WTC11 (cell line): ENCODE data around the gene KBTBD2. TPM values are rescaled to one million over a fixed set of nuclear protein-coding genes. Genes with fewer than 3 reads are reported as not detected.
"Not testable (repeated sequence)": the region's sequence is repeated elsewhere in the genome, so short reads cannot be mapped to it uniquely, and the experiment has no call there.

Source experiments
- ATAC-seq: fragments of 200-7000 bp; cut with Tn5 transposase; 2 replicates; pipeline ENCODE4 v1.10.0; 2021; ENCODE audit warnings: mild to moderate bottlenecking, moderate library complexity
- CTCF ChIA-PET: fragments of 300-600 bp; sonication (Branson Sonifier 250); formaldehyde crosslinking; loops from one replicate; lab custom pipeline; 2021; ENCODE audit warnings: antibody characterized with exemption; lab: Charles Lee
- POLR2A ChIA-PET: fragments of 350-600 bp; sonication (Branson Sonifier 250); formaldehyde crosslinking; loops from one replicate; lab custom pipeline; 2021; ENCODE audit warnings: antibody characterized with exemption; lab: Charles Lee
- DNase-seq: peaks from one replicate; pipeline ENCODE4 v3.0.0; 2021; ENCODE audit warnings: low spot score
- H3K27ac Mint-ChIP-seq: 2 replicates; pipeline ENCODE4 v1.8.0; 2021; ENCODE audit warnings: mixed read lengths
- H3K27me3 Mint-ChIP-seq: 2 replicates; pipeline ENCODE4 v1.8.0; 2021; ENCODE audit warnings: low read depth, mild to moderate bottlenecking, moderate library complexity, mixed read lengths
- H3K36me3 Mint-ChIP-seq: 2 replicates; pipeline ENCODE4 v1.8.0; 2021; ENCODE audit warnings: mixed read lengths
- H3K4me1 Mint-ChIP-seq: 2 replicates; pipeline ENCODE4 v1.8.0; 2022; ENCODE audit warnings: mixed read lengths
- H3K4me3 Mint-ChIP-seq: 2 replicates; pipeline ENCODE4 v1.8.0; 2021; ENCODE audit warnings: mild to moderate bottlenecking, moderate library complexity, mixed read lengths
- H3K9me3 Mint-ChIP-seq: 2 replicates; pipeline ENCODE4 v1.8.0; 2021; ENCODE audit warnings: mixed read lengths
- ATF1 ChIP-seq: sonication (generic); formaldehyde crosslinking; IDR thresholded peaks from 2 replicates; pipeline ENCODE4 v1.8.1; 2023; ENCODE audit warnings: mild to moderate bottlenecking, moderate library complexity, missing genetic modification reagents
- GABPB1 ChIP-seq: sonication (generic); formaldehyde crosslinking; IDR thresholded peaks from 2 replicates; pipeline ENCODE4 v1.8.1; 2023; ENCODE audit warnings: mild to moderate bottlenecking, missing genetic modification reagents
- GTF2I ChIP-seq: fragments of 250-450 bp; sonication (Bioruptor Pico); conservative IDR thresholded peaks from 2 replicates; pipeline ENCODE4 v1.4.0; 2021; ENCODE audit warnings: mild to moderate bottlenecking
- HMGA2 ChIP-seq: fragments of 250-450 bp; sonication (Bioruptor Pico); IDR thresholded peaks from 2 replicates; pipeline ENCODE4 v1.4.0; 2021; ENCODE audit warnings: mild to moderate bottlenecking, moderate library complexity
- MXD4 ChIP-seq: fragments of 250-450 bp; sonication (Bioruptor Pico); IDR thresholded peaks from 2 replicates; pipeline ENCODE4 v1.8.0; 2021; ENCODE audit warnings: mild to moderate bottlenecking, moderate library complexity, borderline replicate concordance
- NFE2L1 ChIP-seq: sonication (generic); formaldehyde crosslinking; IDR thresholded peaks from 2 replicates; pipeline ENCODE4 v1.8.1; 2023; ENCODE audit warnings: missing genetic modification reagents
- RORB ChIP-seq: fragments of 250-450 bp; sonication (Bioruptor Pico); IDR thresholded peaks from 2 replicates; pipeline ENCODE4 v1.9.0; 2021; ENCODE audit warnings: mild to moderate bottlenecking
- SP1 ChIP-seq: sonication (generic); formaldehyde crosslinking; conservative IDR thresholded peaks from 2 replicates; pipeline ENCODE4 v1.8.1; 2022; ENCODE audit warnings: missing genetic modification reagents
- ZBTB21 ChIP-seq: sonication (generic); formaldehyde crosslinking; IDR thresholded peaks from 2 replicates; pipeline ENCODE4 v1.8.1; 2023; ENCODE audit warnings: mild to moderate bottlenecking, missing genetic modification reagents, borderline replicate concordance
- ZNF121 ChIP-seq: sonication (generic); formaldehyde crosslinking; IDR thresholded peaks from 2 replicates; pipeline ENCODE4 v1.8.0; 2023; ENCODE audit warnings: missing genetic modification reagents
- ZNF219 ChIP-seq: sonication (generic); formaldehyde crosslinking; IDR thresholded peaks from 2 replicates; pipeline ENCODE4 v1.8.0; 2023; ENCODE audit warnings: missing genetic modification reagents, mild to moderate bottlenecking, borderline replicate concordance
- total RNA-seq: library from RNA; stranded (reverse); gene quantifications from 3 replicates; pipeline ENCODE4 v1.2.3, GENCODE V29; 2021
- TF ChIP-seq, protein P1 (sequence below): fragments of 200-600 bp; IDR thresholded peaks from 2 replicates; pipeline ENCODE4 v1.8.0; 2022; ENCODE audit warnings: antibody characterized with exemption
- TF ChIP-seq, protein P2 (sequence below): sonication (generic); formaldehyde crosslinking; IDR thresholded peaks from 2 replicates; pipeline ENCODE4 v1.8.0; 2022; ENCODE audit warnings: mild to moderate bottlenecking, missing genetic modification reagents
- TF ChIP-seq, protein P3 (sequence below): sonication (generic); formaldehyde crosslinking; IDR thresholded peaks from 2 replicates; pipeline ENCODE4 v1.8.1; 2022; ENCODE audit warnings: mild to moderate bottlenecking, moderate library complexity, missing genetic modification reagents
- TF ChIP-seq, protein P4 (sequence below): sonication (generic); formaldehyde crosslinking; IDR thresholded peaks from 2 replicates; pipeline ENCODE4 v1.8.1; 2023; ENCODE audit warnings: mild to moderate bottlenecking, moderate library complexity, missing genetic modification reagents
- TF ChIP-seq, protein P5 (sequence below): sonication (generic); formaldehyde crosslinking; IDR thresholded peaks from 2 replicates; pipeline ENCODE4 v1.8.0; 2023; ENCODE audit warnings: missing genetic modification reagents

The KBTBD2 gene
- total RNA-seq, 1 experiment from 2014 or later = 29.7 TPM

DNA sequence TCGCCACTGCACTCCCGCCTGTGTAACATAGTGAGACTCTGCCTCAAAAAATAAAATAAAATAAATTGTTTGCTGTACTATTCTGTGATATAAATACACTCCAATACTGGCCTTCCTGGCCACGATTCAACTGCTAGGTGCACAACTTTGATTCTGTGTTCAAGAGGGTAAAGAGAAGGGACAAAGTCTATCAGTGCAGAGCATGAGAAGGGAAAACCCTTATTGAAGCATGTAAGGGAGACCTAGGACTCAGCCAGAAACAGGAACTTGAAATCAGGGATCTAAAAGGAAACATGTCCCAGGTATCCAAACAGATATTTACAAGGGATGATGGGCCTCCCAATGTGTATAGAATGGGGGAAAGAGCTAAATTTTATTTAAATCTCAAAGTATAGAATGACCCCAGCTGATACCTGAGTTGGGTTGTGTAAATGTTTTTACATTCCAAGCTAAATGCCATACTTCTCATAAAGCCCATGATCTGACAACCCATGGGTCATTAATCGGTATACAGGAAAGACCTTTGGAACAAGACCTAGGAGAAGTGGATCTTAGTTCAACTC lies 9.0 kb upstream of the KBTBD2 start (continued):
- TF ChIP-seq, protein P1, sequence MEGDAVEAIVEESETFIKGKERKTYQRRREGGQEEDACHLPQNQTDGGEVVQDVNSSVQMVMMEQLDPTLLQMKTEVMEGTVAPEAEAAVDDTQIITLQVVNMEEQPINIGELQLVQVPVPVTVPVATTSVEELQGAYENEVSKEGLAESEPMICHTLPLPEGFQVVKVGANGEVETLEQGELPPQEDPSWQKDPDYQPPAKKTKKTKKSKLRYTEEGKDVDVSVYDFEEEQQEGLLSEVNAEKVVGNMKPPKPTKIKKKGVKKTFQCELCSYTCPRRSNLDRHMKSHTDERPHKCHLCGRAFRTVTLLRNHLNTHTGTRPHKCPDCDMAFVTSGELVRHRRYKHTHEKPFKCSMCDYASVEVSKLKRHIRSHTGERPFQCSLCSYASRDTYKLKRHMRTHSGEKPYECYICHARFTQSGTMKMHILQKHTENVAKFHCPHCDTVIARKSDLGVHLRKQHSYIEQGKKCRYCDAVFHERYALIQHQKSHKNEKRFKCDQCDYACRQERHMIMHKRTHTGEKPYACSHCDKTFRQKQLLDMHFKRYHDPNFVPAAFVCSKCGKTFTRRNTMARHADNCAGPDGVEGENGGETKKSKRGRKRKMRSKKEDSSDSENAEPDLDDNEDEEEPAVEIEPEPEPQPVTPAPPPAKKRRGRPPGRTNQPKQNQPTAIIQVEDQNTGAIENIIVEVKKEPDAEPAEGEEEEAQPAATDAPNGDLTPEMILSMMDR = no peak
- no peak for TF ChIP-seq ZBTB21 (CRISPR knock-in tag)

DNA sequence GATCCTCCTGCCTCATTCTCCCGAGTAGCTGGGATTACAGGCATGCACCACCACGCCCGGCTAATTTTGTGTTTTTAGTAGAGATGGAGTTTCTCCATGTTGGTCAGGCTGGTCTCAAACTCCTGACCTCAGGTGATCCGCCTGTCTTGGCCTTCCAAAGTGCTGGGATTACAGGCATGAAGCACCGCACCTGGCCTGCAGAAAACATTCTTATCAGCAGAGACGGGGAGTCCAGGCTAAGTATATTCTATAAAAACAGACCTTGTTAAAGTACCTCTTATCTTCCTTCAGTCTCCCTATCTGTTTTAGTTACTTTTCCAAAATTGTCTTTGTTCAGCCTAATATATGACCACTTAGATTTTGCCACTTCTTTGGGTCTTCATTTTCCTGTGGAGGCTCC lies 5.8 kb upstream of the KBTBD2 start:
- POLR2A ChIA-PET, H3K27ac Mint-ChIP-seq, CTCF ChIA-PET, H3K4me3 Mint-ChIP-seq, ATAC-seq, DNase-seq, H3K9me3 Mint-ChIP-seq, H3K36me3 Mint-ChIP-seq: not testable (repeated sequence)
- H3K27me3 Mint-ChIP-seq = peaks cover 43% of the 10 kb centered on the region
- peaks cover 12% of the 10 kb centered on the region for H3K4me1 Mint-ChIP-seq

DNA sequence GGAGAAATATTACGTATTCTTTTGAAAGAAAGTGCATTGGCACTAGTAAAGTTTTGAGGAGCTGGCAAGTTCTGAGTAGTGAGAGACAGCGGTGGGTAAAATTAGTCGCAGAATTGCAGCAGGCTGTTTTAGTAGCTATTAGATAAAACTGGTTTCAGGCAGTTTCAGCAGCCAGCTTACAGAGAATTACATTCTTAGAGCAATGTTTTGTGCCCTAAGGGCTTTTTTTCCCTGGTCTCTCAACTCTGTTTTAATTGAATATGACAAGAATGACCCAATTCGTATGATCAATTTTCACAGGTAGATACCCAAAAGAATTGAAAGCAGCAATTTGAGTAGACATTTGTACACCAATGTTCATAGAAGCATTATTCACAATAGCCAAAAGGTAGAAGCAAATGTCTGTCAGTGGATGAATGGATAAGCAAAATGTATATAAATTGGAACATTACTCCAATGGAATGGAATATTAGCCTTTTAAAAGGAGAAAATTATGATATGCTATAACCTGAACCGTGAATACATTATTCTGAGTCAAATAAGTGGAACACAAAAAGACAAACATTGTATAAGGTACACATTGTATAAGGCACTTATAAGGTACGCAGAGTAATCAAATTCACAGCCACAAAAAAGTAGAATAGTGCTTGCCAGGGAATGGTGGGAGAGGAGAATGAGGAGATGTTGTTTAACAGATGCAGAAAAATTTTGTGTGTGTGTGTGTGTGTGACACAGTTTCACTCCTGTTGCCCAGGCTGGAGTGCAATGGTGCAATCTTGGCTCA lies 5.2 kb upstream of the KBTBD2 start:
- H3K27ac Mint-ChIP-seq = no peak overlapping the region
- peaks cover 12% of the 10 kb centered on the region for H3K4me1 Mint-ChIP-seq
- no peaks in the 10 kb centered on the region for H3K9me3 Mint-ChIP-seq
- peaks cover 41% of the 10 kb centered on the region for H3K27me3 Mint-ChIP-seq
- no peaks in the 10 kb centered on the region for H3K36me3 Mint-ChIP-seq
- POLR2A ChIA-PET = no interaction called here
- no peak overlapping the region for H3K4me3 Mint-ChIP-seq
- TF ChIP-seq, protein P2, sequence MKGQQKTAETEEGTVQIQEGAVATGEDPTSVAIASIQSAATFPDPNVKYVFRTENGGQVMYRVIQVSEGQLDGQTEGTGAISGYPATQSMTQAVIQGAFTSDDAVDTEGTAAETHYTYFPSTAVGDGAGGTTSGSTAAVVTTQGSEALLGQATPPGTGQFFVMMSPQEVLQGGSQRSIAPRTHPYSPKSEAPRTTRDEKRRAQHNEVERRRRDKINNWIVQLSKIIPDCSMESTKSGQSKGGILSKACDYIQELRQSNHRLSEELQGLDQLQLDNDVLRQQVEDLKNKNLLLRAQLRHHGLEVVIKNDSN (CRISPR knock-in tag) = no peak
- TF ChIP-seq, protein P3, sequence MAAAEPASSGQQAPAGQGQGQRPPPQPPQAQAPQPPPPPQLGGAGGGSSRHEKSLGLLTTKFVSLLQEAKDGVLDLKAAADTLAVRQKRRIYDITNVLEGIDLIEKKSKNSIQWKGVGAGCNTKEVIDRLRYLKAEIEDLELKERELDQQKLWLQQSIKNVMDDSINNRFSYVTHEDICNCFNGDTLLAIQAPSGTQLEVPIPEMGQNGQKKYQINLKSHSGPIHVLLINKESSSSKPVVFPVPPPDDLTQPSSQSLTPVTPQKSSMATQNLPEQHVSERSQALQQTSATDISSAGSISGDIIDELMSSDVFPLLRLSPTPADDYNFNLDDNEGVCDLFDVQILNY (CRISPR knock-in tag) = no peak
- TF ChIP-seq RORB (no peak), ATF1 (no peak)
- TF ChIP-seq, protein P4, sequence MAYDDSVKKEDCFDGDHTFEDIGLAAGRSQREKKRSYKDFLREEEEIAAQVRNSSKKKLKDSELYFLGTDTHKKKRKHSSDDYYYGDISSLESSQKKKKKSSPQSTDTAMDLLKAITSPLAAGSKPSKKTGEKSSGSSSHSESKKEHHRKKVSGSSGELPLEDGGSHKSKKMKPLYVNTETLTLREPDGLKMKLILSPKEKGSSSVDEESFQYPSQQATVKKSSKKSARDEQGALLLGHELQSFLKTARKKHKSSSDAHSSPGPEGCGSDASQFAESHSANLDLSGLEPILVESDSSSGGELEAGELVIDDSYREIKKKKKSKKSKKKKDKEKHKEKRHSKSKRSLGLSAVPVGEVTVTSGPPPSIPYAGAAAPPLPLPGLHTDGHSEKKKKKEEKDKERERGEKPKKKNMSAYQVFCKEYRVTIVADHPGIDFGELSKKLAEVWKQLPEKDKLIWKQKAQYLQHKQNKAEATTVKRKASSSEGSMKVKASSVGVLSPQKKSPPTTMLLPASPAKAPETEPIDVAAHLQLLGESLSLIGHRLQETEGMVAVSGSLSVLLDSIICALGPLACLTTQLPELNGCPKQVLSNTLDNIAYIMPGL = no peak
- TF ChIP-seq, protein P5, sequence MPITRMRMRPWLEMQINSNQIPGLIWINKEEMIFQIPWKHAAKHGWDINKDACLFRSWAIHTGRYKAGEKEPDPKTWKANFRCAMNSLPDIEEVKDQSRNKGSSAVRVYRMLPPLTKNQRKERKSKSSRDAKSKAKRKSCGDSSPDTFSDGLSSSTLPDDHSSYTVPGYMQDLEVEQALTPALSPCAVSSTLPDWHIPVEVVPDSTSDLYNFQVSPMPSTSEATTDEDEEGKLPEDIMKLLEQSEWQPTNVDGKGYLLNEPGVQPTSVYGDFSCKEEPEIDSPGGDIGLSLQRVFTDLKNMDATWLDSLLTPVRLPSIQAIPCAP (CRISPR knock-in tag) = no peak
- TF ChIP-seq, all 79 proteins: peak for 0
- CTCF ChIA-PET = no interaction called here
- no peak for DNase-seq
- no peak for ATAC-seq

DNA sequence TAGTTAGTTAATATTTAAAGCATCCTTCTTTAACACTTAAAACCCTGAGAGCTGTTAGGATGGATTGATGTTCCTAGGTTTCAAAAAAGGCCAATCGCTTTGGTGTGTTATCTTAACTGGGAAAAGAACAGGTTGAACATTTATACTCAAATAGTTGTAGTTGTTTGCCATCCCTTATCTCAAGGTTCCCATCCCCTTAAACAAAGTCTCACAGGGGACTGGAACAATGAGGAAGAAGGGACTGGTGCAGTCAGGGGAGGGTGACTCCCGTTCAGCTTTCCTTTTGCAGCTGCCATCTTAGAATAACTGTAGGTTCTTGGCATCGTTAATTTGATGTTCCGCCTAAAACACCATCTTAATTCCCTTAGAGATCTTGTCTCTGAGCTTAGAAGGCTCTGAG lies 2.6 kb upstream of the KBTBD2 start:
- POLR2A ChIA-PET = no interaction called here
- DNase-seq (no peak), ATAC-seq (no peak)
- no peaks in the 10 kb centered on the region for H3K36me3 Mint-ChIP-seq
- no peaks in the 10 kb centered on the region for H3K9me3 Mint-ChIP-seq
- peaks cover 25% of the 10 kb centered on the region for H3K27me3 Mint-ChIP-seq
- H3K27ac Mint-ChIP-seq = no peak overlapping the region
- CTCF ChIA-PET = no interaction called here
- H3K4me3 Mint-ChIP-seq = no peak overlapping the region
- TF ChIP-seq NFE2L1 (CRISPR knock-in tag) (no peak), ZNF219 (CRISPR knock-in tag) (no peak), GABPB1 (CRISPR knock-in tag) (no peak), MXD4 (CRISPR knock-in tag) (no peak), GTF2I (no peak), HMGA2 (no peak), SP1 (CRISPR knock-in tag) (no peak), ZNF121 (CRISPR knock-in tag) (no peak)
- TF ChIP-seq, protein P5 (CRISPR knock-in tag) = no peak
- peaks cover 21% of the 10 kb centered on the region for H3K4me1 Mint-ChIP-seq
